CD4-positive, alpha-beta T cell treated with Interferon gamma for 1 hour (primary cell): ENCODE results near the gene SRPK2.
"Not testable (repeated sequence)": the region's sequence is repeated elsewhere in the genome, so short reads cannot be mapped to it uniquely, and the experiment has no call there.

Experiments used
- DNase-seq: peaks from one replicate; pipeline ENCODE4 v3.0.0-alpha.2; 2020

Gene SRPK2

GRCh38 chr7:105369944-105370343 is 18.8 kb downstream of the SRPK2 start:
- DNase-seq, result no peak

GRCh38 chr7:105367458-105367857 is 21.3 kb downstream of the SRPK2 start:
- no peak for DNase-seq

GRCh38 chr7:105365541-105366534 is 22.9 kb downstream of the SRPK2 start:
- no peak for DNase-seq

GRCh38 chr7:105364684-105365083 is 24.0 kb downstream of the SRPK2 start:
- no peak for DNase-seq

- not testable (repeated sequence) for DNase-seq
These were observed 25.1 kb downstream of the SRPK2 start for GRCh38 chr7:105363657-105364056.

- not testable (repeated sequence) for DNase-seq
These were observed 26.0 kb downstream of the SRPK2 start for GRCh38 chr7:105362685-105363084.

- DNase-seq, result not testable (repeated sequence)
These were observed 26.7 kb downstream of the SRPK2 start for GRCh38 chr7:105361995-105362394.

GRCh38 chr7:105360149-105360548 is 28.6 kb downstream of the SRPK2 start:
- DNase-seq, result not testable (repeated sequence)

GRCh38 chr7:105355701-105356100 is 33.0 kb downstream of the SRPK2 start:
- peak; percentile 6 for DNase-seq

GRCh38 chr7:105354383-105354782 is 34.3 kb downstream of the SRPK2 start:
- DNase-seq, result no peak

GRCh38 chr7:105353752-105354328 is 34.9 kb downstream of the SRPK2 start:
- peak; percentile 47 for DNase-seq

- no peak for DNase-seq
These were observed 35.6 kb downstream of the SRPK2 start for GRCh38 chr7:105352901-105353668.

GRCh38 chr7:105352018-105352612 is 36.6 kb downstream of the SRPK2 start:
- DNase-seq, result peak; percentile 71

GRCh38 chr7:105350906-105351305 is 37.8 kb downstream of the SRPK2 start:
- DNase-seq, result no peak

- not testable (repeated sequence) for DNase-seq
These were observed 40.5 kb downstream of the SRPK2 start for GRCh38 chr7:105348177-105348576.

GRCh38 chr7:105346593-105347322 is 42.0 kb downstream of the SRPK2 start:
- peak; percentile 10 for DNase-seq

GRCh38 chr7:105346138-105346537 is 42.6 kb downstream of the SRPK2 start:
- DNase-seq, result no peak

GRCh38 chr7:105345725-105346124 is 43.0 kb downstream of the SRPK2 start:
- DNase-seq, result no peak

- DNase-seq, result no peak
These were observed 43.7 kb downstream of the SRPK2 start for GRCh38 chr7:105345003-105345402.

GRCh38 chr7:105339404-105340323 is 49.1 kb downstream of the SRPK2 start:
- no peak for DNase-seq

GRCh38 chr7:105337529-105337928 is 51.2 kb downstream of the SRPK2 start:
- no peak for DNase-seq
